CD4-positive, alpha-beta T cell (primary cell): Measurements from ENCODE around the gene DCUN1D4. TPM values are rescaled to one million over a fixed set of nuclear protein-coding genes. Genes with fewer than 3 reads are reported as not detected.

ENCODE experiments used
- ATAC-seq: fragments of 200-7000 bp; cut with Tn5 transposase; one replicate; pipeline ENCODE4 v1.10.0; 2022; ENCODE audit warnings: mild to moderate bottlenecking; ENCODE audit not compliant: poor library complexity
- CTCF ChIA-PET: fragments of 350-600 bp; sonication (Branson Sonifier 250); formaldehyde crosslinking; loops from one replicate; lab custom pipeline; 2021; ENCODE audit warnings: antibody characterized with exemption, inconsistent platforms; lab: Charles Lee
- POLR2A ChIA-PET: fragments of 350-600 bp; sonication (Branson Sonifier 250); formaldehyde crosslinking; loops from one replicate; lab custom pipeline; 2021; ENCODE audit warnings: antibody characterized with exemption, inconsistent platforms; lab: Charles Lee
- DNase-seq, 14 experiments: peaks; one replicate each; pipeline ENCODE4 v3.0.0-alpha.2; 2013 to 2020; ENCODE audit warnings: mixed read lengths in 2 of 14
- H3K27ac ChIP-seq, 2 donors: one replicate each; pipeline versions ENCODE4 v1.5.1 to v1.7.0; 2013; ENCODE audit warnings: low read length in 2 of 2, low read depth in 1 of 2, mild to moderate bottlenecking in 1 of 2
- H3K27me3 ChIP-seq, 2 experiments: 1 replicate in 1 of 2; 2 replicates in 1 of 2; pipeline versions ENCODE4 v1.6.1 to v1.7.0; 2013; ENCODE audit warnings: low read length in 2 of 2, control low read depth in 1 of 2, mild to moderate bottlenecking in 1 of 2, moderate library complexity in 1 of 2; ENCODE audit not compliant: insufficient read depth in 2 of 2, control insufficient read depth in 1 of 2
- H3K36me3 ChIP-seq: one replicate; pipeline ENCODE4 v1.6.1; 2013; ENCODE audit warnings: low read length, control low read depth; ENCODE audit not compliant: insufficient read depth
- H3K4me1 ChIP-seq: one replicate; pipeline ENCODE4 v1.6.1; 2013; ENCODE audit warnings: low read length, control low read depth; ENCODE audit not compliant: insufficient read depth
- H3K4me3 ChIP-seq: one replicate; pipeline ENCODE4 v1.5.1; 2013; ENCODE audit warnings: mild to moderate bottlenecking, low read length, moderate library complexity
- H3K9me3 ChIP-seq, 2 experiments: 1 replicate in 1 of 2; 2 replicates in 1 of 2; pipeline versions ENCODE4 v1.6.1 to v1.7.0; 2013; ENCODE audit warnings: low read length in 2 of 2, mild to moderate bottlenecking in 2 of 2, control low read depth in 1 of 2, moderate library complexity in 1 of 2; ENCODE audit not compliant: control insufficient read depth in 1 of 2, insufficient read depth in 1 of 2
- H3K27ac Mint-ChIP-seq: one replicate; pipeline ENCODE4 v1.8.0; 2020; ENCODE audit warnings: mixed read lengths
- H3K27me3 Mint-ChIP-seq: one replicate; pipeline ENCODE4 v1.8.0; 2021; ENCODE audit warnings: mixed read lengths
- H3K36me3 Mint-ChIP-seq: one replicate; pipeline ENCODE4 v1.8.0; 2021; ENCODE audit warnings: low read depth, mixed read lengths
- H3K4me1 Mint-ChIP-seq: one replicate; pipeline ENCODE4 v1.8.0; 2021; ENCODE audit warnings: low read depth, mixed read lengths
- H3K4me3 Mint-ChIP-seq: one replicate; pipeline ENCODE4 v1.8.0; 2020; ENCODE audit warnings: mild to moderate bottlenecking, mixed read lengths
- H3K9me3 Mint-ChIP-seq: one replicate; pipeline ENCODE4 v1.8.0; 2020; ENCODE audit warnings: mixed read lengths
- intact Hi-C, 2 experiments: fragments of 100-400 bp; cut with DNase I in 1 of 2; cut with micrococcal nuclease in 1 of 2; formaldehyde crosslinking; loops; one replicate each; pipeline versions ENCODE4 v1.15.1 to v1.9.0; 2023 to 2025; cut with DNase I, micrococcal nuclease
- total RNA-seq, 174 experiments: library from RNA in 2 of 174; stranded (reverse) in 2 of 174; gene quantifications; one replicate each; pipeline ENCODE4 v1.2.3 and lab custom pipeline; 2021 to 2026
- TF ChIP-seq, protein P1 (sequence below): fragments of 200-600 bp; IDR thresholded peaks from one replicate; pipeline ENCODE4 v1.8.0; 2022; ENCODE audit warnings: antibody characterized with exemption, mild to moderate bottlenecking

Gene DCUN1D4
- total RNA-seq, 2 experiments from 2014 or later, result 36.2 to 39.9 TPM

DNA sequence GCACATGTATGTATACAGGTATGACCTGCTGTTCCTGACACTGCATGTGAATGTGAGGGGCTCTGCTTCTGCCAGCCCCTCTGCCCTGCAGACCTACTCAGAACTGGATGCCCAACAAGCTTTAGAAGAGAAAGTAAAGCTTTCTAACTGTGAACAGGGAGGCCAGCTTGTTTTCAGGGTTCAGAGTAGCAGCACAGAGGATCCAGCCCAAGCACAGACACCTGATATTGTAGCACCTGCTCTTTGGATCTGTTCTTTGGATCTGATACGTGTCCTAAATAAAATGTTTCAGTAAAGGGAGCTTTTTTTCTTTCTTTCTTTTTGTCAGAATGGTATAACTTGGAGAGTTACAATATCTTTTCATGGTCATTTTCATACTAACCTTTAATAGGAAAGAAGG is 19.2 kb downstream of the DCUN1D4 start:
- no peaks in the 10 kb centered on the region for H3K9me3 Mint-ChIP-seq
- POLR2A ChIA-PET, result interaction anchor here (0.6 to 1.6 kb wide), 2 partner anchors 17 to 19 kb away, joined by 3 to 5 read pairs; partner anchors contain the start of gene DCUN1D4
- TF ChIP-seq, protein P1, sequence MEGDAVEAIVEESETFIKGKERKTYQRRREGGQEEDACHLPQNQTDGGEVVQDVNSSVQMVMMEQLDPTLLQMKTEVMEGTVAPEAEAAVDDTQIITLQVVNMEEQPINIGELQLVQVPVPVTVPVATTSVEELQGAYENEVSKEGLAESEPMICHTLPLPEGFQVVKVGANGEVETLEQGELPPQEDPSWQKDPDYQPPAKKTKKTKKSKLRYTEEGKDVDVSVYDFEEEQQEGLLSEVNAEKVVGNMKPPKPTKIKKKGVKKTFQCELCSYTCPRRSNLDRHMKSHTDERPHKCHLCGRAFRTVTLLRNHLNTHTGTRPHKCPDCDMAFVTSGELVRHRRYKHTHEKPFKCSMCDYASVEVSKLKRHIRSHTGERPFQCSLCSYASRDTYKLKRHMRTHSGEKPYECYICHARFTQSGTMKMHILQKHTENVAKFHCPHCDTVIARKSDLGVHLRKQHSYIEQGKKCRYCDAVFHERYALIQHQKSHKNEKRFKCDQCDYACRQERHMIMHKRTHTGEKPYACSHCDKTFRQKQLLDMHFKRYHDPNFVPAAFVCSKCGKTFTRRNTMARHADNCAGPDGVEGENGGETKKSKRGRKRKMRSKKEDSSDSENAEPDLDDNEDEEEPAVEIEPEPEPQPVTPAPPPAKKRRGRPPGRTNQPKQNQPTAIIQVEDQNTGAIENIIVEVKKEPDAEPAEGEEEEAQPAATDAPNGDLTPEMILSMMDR, result no peak
- no peak overlapping the region for H3K4me3 Mint-ChIP-seq
- H3K36me3 ChIP-seq, result peaks cover 32% of the 10 kb centered on the region
- no peaks in the 10 kb centered on the region for H3K27me3 ChIP-seq
- CTCF ChIA-PET, result interaction anchor here (0.9 kb wide), 2 partner anchors 9 to 18 kb away, joined by 3 read pairs; no protein-coding TSS in a partner anchor
- no peaks in the 10 kb centered on the region for H3K4me1 ChIP-seq
- H3K27ac Mint-ChIP-seq, result no peak overlapping the region
- H3K36me3 Mint-ChIP-seq, result peaks cover 43% of the 10 kb centered on the region
- no peaks in the 10 kb centered on the region for H3K9me3 ChIP-seq
- H3K4me1 Mint-ChIP-seq, result peaks cover 30% of the 10 kb centered on the region
- no peak overlapping the region for H3K27ac ChIP-seq
- no peak overlapping the region for H3K4me3 ChIP-seq
- DNase-seq (no peak), ATAC-seq (no peak)
- no peaks in the 10 kb centered on the region for H3K27me3 Mint-ChIP-seq
- intact Hi-C loops, result no loop called here

DNA sequence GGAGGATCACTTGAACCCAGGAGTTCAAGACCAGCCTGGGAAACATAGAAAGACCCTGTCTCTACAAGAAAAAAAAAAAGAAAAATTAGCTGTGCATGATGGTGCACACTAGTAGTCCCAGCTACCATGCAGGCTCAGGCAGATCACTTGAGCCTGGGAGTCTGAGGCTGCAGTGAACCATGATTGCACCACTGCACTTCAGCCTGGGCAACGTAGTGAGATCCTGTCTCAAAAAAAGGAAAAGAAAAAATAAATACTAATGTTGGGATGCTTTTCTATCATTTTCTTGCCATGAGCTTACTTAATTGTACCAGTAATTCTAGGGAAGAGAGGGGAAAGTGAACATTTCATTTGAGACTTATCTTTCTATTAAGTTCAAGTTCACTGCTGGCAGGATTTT is 19.8 kb downstream of the DCUN1D4 start:
- Histone ChIP-seq H3K36me3 (peaks cover 38% of the 10 kb centered on the region), H3K27ac (no peak overlapping the region), H3K9me3 (no peaks in the 10 kb centered on the region), H3K27me3 (no peaks in the 10 kb centered on the region), H3K4me1 (no peaks in the 10 kb centered on the region), H3K4me3 (no peak overlapping the region)
- Mint-ChIP-seq H3K27me3 (no peaks in the 10 kb centered on the region), H3K27ac (no peak overlapping the region), H3K9me3 (no peaks in the 10 kb centered on the region), H3K4me3 (no peak overlapping the region), H3K36me3 (peaks cover 45% of the 10 kb centered on the region), H3K4me1 (peaks cover 25% of the 10 kb centered on the region)
- ChIA-PET POLR2A (interaction anchor here (0.6 to 1.6 kb wide), 2 partner anchors 18 to 20 kb away, joined by 3 to 5 read pairs; partner anchors contain the start of gene DCUN1D4), CTCF (interaction anchor here (0.9 kb wide), 1 partner anchor 17 kb away, joined by 3 read pairs; no protein-coding TSS in a partner anchor)
- no peak for ATAC-seq
- no peak for DNase-seq
- TF ChIP-seq, protein P1, result no peak
- intact Hi-C loops, result no loop called here

DNA sequence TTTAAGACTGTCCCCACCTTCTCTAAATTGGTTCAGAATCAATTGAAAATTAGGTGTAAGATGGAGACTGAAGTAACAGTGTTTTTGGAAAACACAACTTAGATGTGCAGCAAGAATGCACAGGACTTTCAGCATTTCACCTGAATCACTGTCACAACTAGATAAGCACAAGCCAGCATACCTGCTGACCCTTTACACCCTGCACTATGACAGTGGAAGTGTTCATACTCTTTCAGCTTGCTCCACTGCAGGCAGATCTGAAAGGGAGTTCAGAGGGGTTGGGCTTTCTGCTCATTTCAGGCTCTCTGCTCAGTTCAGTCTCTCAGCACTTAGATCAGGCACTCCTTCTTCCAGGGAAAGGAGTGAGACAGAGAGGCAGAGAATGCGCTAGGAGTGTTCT is 22.8 kb downstream of the DCUN1D4 start:
- TF ChIP-seq, protein P1, result no peak
- DNase-seq (no peak), ATAC-seq (no peak)
- ChIA-PET POLR2A (no interaction called here), CTCF (no interaction called here)
- Histone ChIP-seq H3K9me3 (no peaks in the 10 kb centered on the region), H3K4me1 (no peaks in the 10 kb centered on the region), H3K4me3 (no peak overlapping the region), H3K27me3 (no peaks in the 10 kb centered on the region), H3K36me3 (peaks cover 43% of the 10 kb centered on the region), H3K27ac (no peak overlapping the region)
- intact Hi-C loops, result no loop called here
- Mint-ChIP-seq H3K4me1 (peaks cover 11% of the 10 kb centered on the region), H3K27ac (no peak overlapping the region), H3K27me3 (no peaks in the 10 kb centered on the region), H3K9me3 (no peaks in the 10 kb centered on the region), H3K36me3 (peaks cover 60% of the 10 kb centered on the region), H3K4me3 (no peak overlapping the region)
